DND-41 (cell line): ENCODE measurements around the gene TEX51.

ENCODE experiments used
- CTCF ChIP-seq: IDR thresholded peaks from 2 replicates; pipeline ENCODE4 v1.5.1; 2012; ENCODE audit warnings: borderline replicate concordance, low read length, moderate library complexity, mild to moderate bottlenecking; ENCODE audit not compliant: poor library complexity, severe bottlenecking; ENCODE audit errors: extremely low read depth
- EZH2 ChIP-seq: IDR thresholded peaks from 3 replicates; pipeline ENCODE4 v1.6.1; 2012; ENCODE audit warnings: borderline replicate concordance, low read depth, mild to moderate bottlenecking, moderate library complexity, low read length, inconsistent platforms; ENCODE audit not compliant: severe bottlenecking

DNA sequence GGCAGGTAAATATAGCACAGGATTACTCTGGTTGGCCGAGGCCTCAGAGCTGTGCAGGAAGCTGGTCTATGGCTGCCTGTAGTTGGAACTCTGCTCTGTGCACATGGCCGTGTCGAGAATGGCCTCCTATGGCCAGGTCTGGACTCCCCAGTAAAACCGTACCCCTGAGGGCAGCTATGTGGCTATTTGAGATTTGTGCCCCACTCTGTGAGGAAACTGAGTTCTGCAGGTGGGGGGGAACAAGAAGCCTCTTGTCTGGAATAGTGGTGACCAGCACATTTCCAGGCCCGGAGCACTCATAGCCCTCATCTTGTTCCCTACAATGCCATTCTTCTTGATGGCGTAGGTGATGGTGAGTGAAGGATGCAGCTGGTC lies 15.0 kb upstream of the TEX51 start:
- TF ChIP-seq CTCF: no peak
- no peak for TF ChIP-seq EZH2
